ENCODE measurements around the gene COL25A1.

Gene COL25A1

GRCh38 chr4:109207061-109207460 lies 95.4 kb downstream of the COL25A1 start:
- TF ChIP-seq CTCF (IDR thresholded peaks at IDR 0.05; ENCODE audit: extremely low read depth, missing control alignments), result no peak
- DNase-seq (ENCODE audit: low spot score), result no peak

GRCh38 chr4:109206620-109207019 lies 95.8 kb downstream of the COL25A1 start:
- no peak for TF ChIP-seq CTCF (IDR thresholded peaks at IDR 0.05; ENCODE audit: extremely low read depth, missing control alignments)
- no peak for DNase-seq (ENCODE audit: low spot score)

DNA sequence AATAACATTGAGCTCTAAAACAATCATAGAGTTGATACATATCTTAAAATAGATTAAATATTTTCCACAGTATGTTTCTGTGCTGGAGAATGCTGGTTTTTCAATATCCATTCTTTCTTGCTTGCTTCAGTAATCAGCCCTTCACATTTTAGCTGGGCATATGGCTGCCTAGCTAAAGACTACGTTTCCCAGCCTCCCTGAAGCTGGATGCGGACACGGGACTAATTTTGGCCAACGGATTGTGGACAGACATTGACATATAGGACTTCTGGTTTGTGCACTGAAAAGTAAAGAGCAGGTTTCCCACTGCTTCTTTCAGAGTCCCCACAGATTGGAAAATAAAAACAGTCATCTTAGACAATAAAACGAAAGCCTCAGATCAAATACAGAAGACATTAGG lies 97.3 kb downstream of the COL25A1 start:
- no peak for TF ChIP-seq CTCF (IDR thresholded peaks at IDR 0.05; ENCODE audit: extremely low read depth, missing control alignments)
- no peak for DNase-seq (ENCODE audit: low spot score)

GRCh38 chr4:109199585-109199984 lies 102.9 kb downstream of the COL25A1 start:
- no peak for TF ChIP-seq CTCF (IDR thresholded peaks at IDR 0.05; ENCODE audit: extremely low read depth, missing control alignments)
- DNase-seq (ENCODE audit: low spot score), result no peak

DNA sequence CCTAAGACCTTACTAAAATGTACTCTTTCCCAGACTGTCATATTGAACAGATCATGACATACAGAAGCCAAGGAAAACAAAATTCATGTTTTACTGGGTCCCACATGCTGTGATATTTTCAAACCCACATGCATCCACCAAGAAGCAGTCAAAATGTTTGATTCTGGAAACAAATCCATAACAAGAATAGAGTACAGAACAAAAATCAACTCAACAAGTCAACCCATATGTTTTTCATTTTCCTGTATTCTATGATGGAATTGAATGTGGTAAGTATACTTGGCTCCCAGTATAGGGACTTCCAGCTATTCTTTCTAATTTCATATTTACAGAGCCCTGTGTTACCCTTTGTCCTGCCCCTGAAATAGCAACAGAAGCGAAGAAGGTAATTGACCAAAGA lies 106.8 kb downstream of the COL25A1 start:
- DNase-seq (ENCODE audit: low spot score), result no peak
- TF ChIP-seq CTCF (IDR thresholded peaks at IDR 0.05; ENCODE audit: extremely low read depth, missing control alignments), result no peak

DNA sequence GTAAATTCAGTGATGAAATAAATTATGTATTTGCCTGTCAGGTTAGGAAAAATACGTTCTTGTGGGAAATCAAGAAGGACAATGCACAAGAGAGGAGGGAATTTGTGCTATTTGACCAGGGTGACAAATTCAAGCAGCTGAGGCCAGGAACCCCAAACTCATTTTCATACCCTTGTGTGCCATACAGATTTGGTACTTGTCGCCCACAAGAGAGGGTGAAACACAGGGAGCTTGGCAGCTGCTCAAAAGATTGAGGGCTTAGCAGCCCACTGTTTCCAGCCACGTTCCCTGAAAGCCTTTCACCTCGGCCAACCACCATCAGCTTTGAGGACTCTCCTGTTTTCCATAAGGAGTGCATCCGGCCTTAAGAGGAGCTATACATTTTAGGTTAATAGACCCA lies 111.2 kb downstream of the COL25A1 start:
- no peak for DNase-seq (ENCODE audit: low spot score)
- no peak for TF ChIP-seq CTCF (IDR thresholded peaks at IDR 0.05; ENCODE audit: extremely low read depth, missing control alignments)

DNA sequence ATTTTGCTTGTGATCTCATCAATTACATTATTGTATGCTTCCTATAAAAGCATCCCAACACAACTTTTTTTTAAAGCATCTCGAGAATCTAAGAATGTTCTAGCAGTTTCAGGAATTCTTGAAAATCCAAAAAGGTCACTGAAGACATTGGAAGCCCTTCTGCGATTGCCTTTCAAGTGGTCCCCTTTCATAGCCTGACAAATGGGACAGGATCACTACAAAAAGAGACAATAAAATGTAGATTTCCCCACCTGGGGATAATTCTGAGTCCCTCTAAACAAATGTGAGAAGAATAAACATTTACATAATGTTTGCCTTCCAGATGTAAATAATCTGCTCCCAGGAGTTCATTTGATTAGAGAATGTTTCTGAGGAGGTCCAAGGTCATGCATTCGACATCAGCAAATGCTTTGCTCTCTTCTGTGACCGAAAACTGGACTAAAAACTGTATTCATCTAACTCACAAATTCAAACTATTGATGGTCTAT lies 116.0 kb downstream of the COL25A1 start:
- no peak for TF ChIP-seq CTCF (IDR thresholded peaks at IDR 0.05; ENCODE audit: extremely low read depth, missing control alignments)
- DNase-seq (ENCODE audit: low spot score), result no peak
